GM12865 (cell line): ENCODE data around the gene TBXT.

Source experiments
- DNase-seq: peaks from one replicate; pipeline ENCODE4 v3.0.0; 2010; ENCODE audit warnings: low read depth
- H3K4me3 ChIP-seq: 2 replicates; pipeline ENCODE4 v1.5.1; 2011; ENCODE audit warnings: mild to moderate bottlenecking, low read depth, low read length, control low read depth
- CTCF ChIP-seq: IDR thresholded peaks from 2 replicates; pipeline ENCODE4 v1.5.1; 2011; ENCODE audit warnings: low read length, control low read depth, low read depth, inconsistent platforms; ENCODE audit not compliant: insufficient read depth; ENCODE audit errors: missing control alignments

The TBXT gene, protein sequence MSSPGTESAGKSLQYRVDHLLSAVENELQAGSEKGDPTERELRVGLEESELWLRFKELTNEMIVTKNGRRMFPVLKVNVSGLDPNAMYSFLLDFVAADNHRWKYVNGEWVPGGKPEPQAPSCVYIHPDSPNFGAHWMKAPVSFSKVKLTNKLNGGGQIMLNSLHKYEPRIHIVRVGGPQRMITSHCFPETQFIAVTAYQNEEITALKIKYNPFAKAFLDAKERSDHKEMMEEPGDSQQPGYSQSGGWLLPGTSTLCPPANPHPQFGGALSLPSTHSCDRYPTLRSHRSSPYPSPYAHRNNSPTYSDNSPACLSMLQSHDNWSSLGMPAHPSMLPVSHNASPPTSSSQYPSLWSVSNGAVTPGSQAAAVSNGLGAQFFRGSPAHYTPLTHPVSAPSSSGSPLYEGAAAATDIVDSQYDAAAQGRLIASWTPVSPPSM

DNA sequence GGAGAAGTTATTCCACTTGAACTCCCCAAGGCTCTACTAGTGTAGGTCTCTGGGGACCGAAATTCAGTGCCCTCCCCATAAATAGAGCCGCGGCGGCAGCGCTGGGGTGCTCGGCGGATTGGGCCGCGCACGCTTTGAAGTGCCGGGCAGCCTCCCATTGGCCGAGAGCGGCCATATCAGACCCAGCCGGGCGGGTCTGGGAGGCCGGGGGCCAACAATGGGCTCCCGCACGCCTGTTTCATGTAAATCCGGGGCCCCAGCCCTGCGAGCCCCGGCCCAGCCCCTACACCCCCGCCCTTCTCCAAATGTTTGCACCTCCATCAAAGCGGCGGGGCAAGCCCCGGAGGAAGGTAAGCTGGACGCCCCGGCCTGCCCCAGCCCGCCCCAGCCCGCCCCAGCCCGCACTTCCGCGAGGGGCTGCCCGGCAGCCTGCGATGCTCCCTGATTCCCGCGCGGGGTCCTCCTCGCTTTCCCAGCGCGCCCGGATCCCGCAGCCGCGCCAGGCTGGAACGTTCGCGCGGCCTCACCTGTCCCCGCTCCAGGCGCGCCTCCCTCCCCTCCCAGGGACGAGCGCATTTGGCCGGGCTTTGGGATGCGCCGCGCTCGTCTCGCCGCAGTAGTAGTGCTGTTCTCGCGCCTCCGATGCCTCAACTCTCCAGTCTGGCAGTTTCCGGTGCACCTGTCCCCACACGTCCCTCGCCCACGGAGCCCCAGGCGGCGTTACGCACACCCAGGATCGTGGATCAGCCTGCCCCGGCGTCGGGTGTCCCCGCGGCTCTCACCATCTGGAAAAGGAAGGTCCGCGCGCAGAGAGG lies at the start of gene TBXT:
Gene TBXT, minus strand, starts transcription at position 51 of the 815 bp plus-strand sequence. CDS start 260 bp downstream, outside the sequence.
- H3K4me3 ChIP-seq, result peak within 1 kb of the TSS; percentile 65
- peak; percentile 92 for DNase-seq
- no peak for TF ChIP-seq CTCF

- DNase-seq, result no peak
- no peak for TF ChIP-seq CTCF
- 0 out of 2 replicates have a peak overlapping the region, but pooled peaks have one; percentile 2 for H3K4me3 ChIP-seq
Observed at GRCh38 chr6:166207284-166207561, 39.6 kb upstream of the TBXT start.

- no peak for TF ChIP-seq CTCF
- 0 out of 2 replicates have a peak overlapping the region, but pooled peaks have one; percentile 2 for H3K4me3 ChIP-seq
- DNase-seq, result peak; percentile 64
Observed at GRCh38 chr6:166206510-166207283, 39.0 kb upstream of the TBXT start.

DNA sequence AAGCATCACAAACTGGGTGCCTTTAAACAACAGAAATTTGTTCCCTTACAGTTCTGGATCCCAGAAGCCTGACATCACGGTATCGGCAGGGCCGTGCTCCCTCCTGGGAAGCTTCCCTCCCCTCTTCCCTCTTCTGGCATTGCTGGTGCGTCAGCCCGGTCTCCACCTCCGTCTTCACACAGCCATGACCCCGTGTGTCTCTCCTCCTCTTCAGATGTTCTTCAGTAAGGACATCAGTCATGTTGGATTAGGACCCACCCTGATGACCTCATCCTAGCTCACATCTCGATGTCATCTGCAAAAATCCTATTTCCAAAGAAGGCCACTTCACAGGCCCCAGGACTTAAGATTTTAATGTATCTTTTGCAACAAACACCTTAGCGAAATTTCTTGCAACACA lies 38.4 kb upstream of the TBXT start:
- no peak overlapping the region for H3K4me3 ChIP-seq
- no peak for TF ChIP-seq CTCF
- DNase-seq, result no peak

GRCh38 chr6:166204852-166205650 lies 37.4 kb upstream of the TBXT start:
- no peak for TF ChIP-seq CTCF
- no peak for DNase-seq
- no peak overlapping the region for H3K4me3 ChIP-seq

- no peak for DNase-seq
- TF ChIP-seq CTCF, result no peak
- H3K4me3 ChIP-seq, result no peak overlapping the region
Observed at GRCh38 chr6:166203641-166204222, 36.1 kb upstream of the TBXT start.
